ENCODE results near the gene ZSCAN9. TPM values are rescaled to one million over a fixed set of nuclear protein-coding genes. Genes with fewer than 3 reads are reported as not detected.

Gene ZSCAN9
- total RNA-seq (2014; rRNA removed; shearing (Covaris generic)): 5.1 and 7.4 TPM in 2 replicates

GRCh38 chr6:28225056-28225834 is at the start of gene ZSCAN9:
Gene ZSCAN9 (plus strand): TSS chr6:28225275. CDS start chr6:28227085, 1,810 bp downstream.

GRCh38 chr6:28252009-28252975 is 27.2 kb downstream of the ZSCAN9 start, which contains the start of gene ZKSCAN4:
Gene ZKSCAN4 (minus strand): TSS chr6:28252269. CDS start chr6:28251980, 289 bp downstream.

GRCh38 chr6:28258877-28259777 is 34.1 kb downstream of the ZSCAN9 start, which contains the start of gene NKAPL:
Gene NKAPL (plus strand): TSS chr6:28259297. CDS start chr6:28259372, 75 bp downstream.

DNA sequence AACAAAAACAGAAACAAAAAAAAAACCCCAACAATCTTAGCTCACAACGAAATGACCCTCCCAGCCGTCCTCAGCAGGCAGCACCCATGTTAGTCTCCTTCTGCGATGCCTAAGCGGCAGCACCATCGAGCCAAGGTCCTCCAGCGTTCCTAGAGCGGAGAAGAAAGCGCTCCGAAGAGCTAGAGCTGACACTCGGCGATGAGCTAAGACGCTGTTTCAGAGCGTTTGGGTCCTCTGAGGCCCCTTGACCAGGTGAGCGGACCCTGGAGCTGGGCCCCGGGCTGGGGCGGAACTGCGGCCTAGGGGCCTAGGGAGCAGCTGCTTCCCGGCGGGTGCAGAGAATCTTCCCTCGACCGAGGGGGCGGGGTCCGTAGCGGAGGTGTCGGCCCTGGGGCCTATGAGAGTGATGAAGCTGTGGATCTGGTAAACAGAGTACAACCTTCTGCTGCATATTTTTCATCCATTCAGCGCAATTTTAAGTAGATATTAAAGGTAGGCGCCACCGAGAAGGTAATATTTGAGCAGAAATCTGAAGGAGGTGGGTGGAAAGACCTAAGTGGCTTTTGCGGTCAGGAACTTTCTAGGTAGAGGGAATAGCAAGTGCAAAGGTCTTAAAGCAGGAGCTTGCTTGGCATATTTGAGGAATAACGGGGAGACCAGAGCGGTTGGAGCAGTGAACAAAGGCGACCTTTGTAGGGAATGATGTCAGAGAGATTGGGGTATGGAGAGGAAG is 42.1 kb downstream of the ZSCAN9 start, which contains the start of gene ZSCAN26:
ZSCAN26 (plus strand) TSS at position 182 of the 733 bp plus-strand sequence. CDS start 4,777 bp downstream, outside the sequence.

GRCh38 chr6:28281288-28282064 is 56.4 kb downstream of the ZSCAN9 start, which contains the start of gene PGBD1:
Gene PGBD1 (plus strand): TSS chr6:28281572. CDS start chr6:28283814, 2,242 bp downstream.

Other genes starting within 250 kb of the ZSCAN9 start
- 0.87 and 1.0 TPM in 2 replicates for gene ZNF165, start 144.7 kb upstream of the ZSCAN9 start, total RNA-seq (2014; rRNA removed; shearing (Covaris generic))
- 3.8 and 5.2 TPM in 2 replicates for gene ZSCAN16, start 100.7 kb upstream of the ZSCAN9 start, total RNA-seq (2014; rRNA removed; shearing (Covaris generic))
- 9.1 and 12.7 TPM in 2 replicates for gene ZKSCAN8, start 83.4 kb upstream of the ZSCAN9 start, total RNA-seq (2014; rRNA removed; shearing (Covaris generic))
- gene ZKSCAN4, start 27.0 kb downstream of the ZSCAN9 start, total RNA-seq (2014; rRNA removed; shearing (Covaris generic)): 1.2 and 1.5 TPM in 2 replicates
- gene NKAPL, start 34.0 kb downstream of the ZSCAN9 start, total RNA-seq (2014; rRNA removed; shearing (Covaris generic)): not detected in 2 replicates
- gene ZSCAN26, start 41.9 kb downstream of the ZSCAN9 start, total RNA-seq (2014; rRNA removed; shearing (Covaris generic)): 7.3 and 8.7 TPM in 2 replicates
- gene PGBD1, start 56.3 kb downstream of the ZSCAN9 start, total RNA-seq (2014; rRNA removed; shearing (Covaris generic)): 2.0 and 3.2 TPM in 2 replicates
- 2.0 and 2.1 TPM in 2 replicates for gene ZSCAN31, start 110.9 kb downstream of the ZSCAN9 start, total RNA-seq (2014; rRNA removed; shearing (Covaris generic))
- 0.88 and 1.8 TPM in 2 replicates for gene ZKSCAN3, start 124.7 kb downstream of the ZSCAN9 start, total RNA-seq (2014; rRNA removed; shearing (Covaris generic))
- 1.2 and 1.7 TPM in 2 replicates for gene ZSCAN12, start 174.5 kb downstream of the ZSCAN9 start, total RNA-seq (2014; rRNA removed; shearing (Covaris generic))
- gene ZSCAN23, start 218.2 kb downstream of the ZSCAN9 start, total RNA-seq (2014; rRNA removed; shearing (Covaris generic)): not detected in 2 replicates